ENCODE results near the gene PHC2. TPM values are rescaled to one million over a fixed set of nuclear protein-coding genes. Genes with fewer than 3 reads are reported as not detected.

PHC2 gene
- total RNA-seq, 1 donor from 2014 or later = 91.5 TPM

GRCh38 chr1:33339413-33339812 is 91.5 kb downstream of the PHC2 start:
- no peaks in the 10 kb centered on the region for H3K27me3 Mint-ChIP-seq (ENCODE audit: low read depth)
- H3K36me3 Mint-ChIP-seq (ENCODE audit: low read depth) = peaks cover 12% of the 10 kb centered on the region
- peaks cover 95% of the 10 kb centered on the region for H3K4me1 Mint-ChIP-seq (ENCODE audit: low read depth)
- TF ChIP-seq, protein P1, sequence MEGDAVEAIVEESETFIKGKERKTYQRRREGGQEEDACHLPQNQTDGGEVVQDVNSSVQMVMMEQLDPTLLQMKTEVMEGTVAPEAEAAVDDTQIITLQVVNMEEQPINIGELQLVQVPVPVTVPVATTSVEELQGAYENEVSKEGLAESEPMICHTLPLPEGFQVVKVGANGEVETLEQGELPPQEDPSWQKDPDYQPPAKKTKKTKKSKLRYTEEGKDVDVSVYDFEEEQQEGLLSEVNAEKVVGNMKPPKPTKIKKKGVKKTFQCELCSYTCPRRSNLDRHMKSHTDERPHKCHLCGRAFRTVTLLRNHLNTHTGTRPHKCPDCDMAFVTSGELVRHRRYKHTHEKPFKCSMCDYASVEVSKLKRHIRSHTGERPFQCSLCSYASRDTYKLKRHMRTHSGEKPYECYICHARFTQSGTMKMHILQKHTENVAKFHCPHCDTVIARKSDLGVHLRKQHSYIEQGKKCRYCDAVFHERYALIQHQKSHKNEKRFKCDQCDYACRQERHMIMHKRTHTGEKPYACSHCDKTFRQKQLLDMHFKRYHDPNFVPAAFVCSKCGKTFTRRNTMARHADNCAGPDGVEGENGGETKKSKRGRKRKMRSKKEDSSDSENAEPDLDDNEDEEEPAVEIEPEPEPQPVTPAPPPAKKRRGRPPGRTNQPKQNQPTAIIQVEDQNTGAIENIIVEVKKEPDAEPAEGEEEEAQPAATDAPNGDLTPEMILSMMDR (IDR thresholded peaks at IDR 0.05) = peak; percentile 46
- no peak overlapping the region for H3K4me3 Mint-ChIP-seq (ENCODE audit: unreplicated experiment)
- DNase-seq (ENCODE audit: low spot score) = no peak
- H3K27ac Mint-ChIP-seq (ENCODE audit: unreplicated experiment) = peak overlapping the region; percentile 81
- H3K9me3 Mint-ChIP-seq (ENCODE audit: low read depth) = no peaks in the 10 kb centered on the region

DNA sequence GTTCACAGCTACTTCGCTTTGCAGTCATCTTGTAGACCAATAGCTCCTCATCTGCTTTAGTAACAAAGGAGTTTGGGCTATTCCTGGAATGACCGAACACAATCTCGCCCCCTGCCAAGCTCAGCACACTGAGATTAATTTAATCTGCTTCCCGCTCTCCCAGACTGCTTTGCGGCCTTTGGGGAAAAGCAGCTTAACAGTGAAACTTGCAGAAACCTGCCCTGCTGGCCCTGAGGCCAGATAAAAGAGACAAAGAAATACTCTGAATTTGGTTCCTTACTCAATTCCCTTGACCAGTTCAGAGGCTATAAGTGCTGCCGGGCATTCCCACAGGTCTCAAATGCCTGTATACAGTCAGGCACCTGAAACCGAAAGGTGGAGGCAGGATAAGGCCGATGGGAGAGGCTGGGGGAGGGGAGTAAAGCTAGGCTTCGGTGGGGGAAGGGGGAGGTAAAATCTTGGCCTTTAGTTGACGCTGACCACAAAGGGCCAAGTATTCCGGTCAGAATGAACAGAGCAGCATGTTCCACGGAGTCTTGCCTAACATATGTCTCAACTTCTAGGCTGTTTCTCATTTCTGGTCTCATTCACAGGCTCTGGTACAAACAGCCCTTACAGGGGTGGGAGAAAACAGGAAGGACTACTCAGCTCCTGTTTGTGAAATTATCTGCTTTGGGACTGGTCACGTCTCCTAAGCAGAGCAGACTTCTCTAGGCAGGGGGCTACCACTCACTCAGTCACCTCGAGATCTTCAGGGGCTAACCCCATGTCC is 92.3 kb downstream of the PHC2 start:
- Mint-ChIP-seq H3K27me3 (ENCODE audit: low read depth) (no peaks in the 10 kb centered on the region), H3K4me1 (ENCODE audit: low read depth) (peaks cover 94% of the 10 kb centered on the region), H3K27ac (ENCODE audit: unreplicated experiment) (peak overlapping the region; percentile 81), H3K9me3 (ENCODE audit: low read depth) (no peaks in the 10 kb centered on the region), H3K4me3 (ENCODE audit: unreplicated experiment) (peak overlapping the region; percentile 51), H3K36me3 (ENCODE audit: low read depth) (peaks cover 16% of the 10 kb centered on the region)
- TF ChIP-seq, protein P1 (IDR thresholded peaks at IDR 0.05) = no peak
- no peak for DNase-seq (ENCODE audit: low spot score)

DNA sequence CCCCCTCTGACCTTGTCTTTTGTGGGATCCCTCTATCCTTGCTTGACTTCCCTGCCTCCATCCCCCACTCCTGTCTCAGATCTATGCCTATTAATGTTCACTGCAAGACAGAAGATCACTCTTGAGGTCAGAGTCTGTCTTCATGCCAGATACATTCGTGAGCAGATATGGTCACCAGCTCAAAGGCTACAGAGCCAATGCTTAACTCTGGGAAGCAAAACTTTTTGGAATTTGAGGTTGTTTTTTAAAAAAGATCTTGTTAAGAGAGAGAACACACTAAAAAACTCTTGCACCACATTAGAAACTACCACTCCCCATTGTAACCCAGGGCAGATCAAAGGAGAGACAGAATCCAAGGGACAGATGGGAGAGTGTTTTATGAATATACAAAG is 92.9 kb downstream of the PHC2 start:
- Mint-ChIP-seq H3K36me3 (ENCODE audit: low read depth) (peaks cover 19% of the 10 kb centered on the region), H3K4me1 (ENCODE audit: low read depth) (peaks cover 94% of the 10 kb centered on the region), H3K4me3 (ENCODE audit: unreplicated experiment) (no peak overlapping the region), H3K27me3 (ENCODE audit: low read depth) (no peaks in the 10 kb centered on the region), H3K9me3 (ENCODE audit: low read depth) (no peaks in the 10 kb centered on the region), H3K27ac (ENCODE audit: unreplicated experiment) (peak overlapping the region; percentile 81)
- no peak for DNase-seq (ENCODE audit: low spot score)
- TF ChIP-seq, protein P1 (IDR thresholded peaks at IDR 0.05) = no peak

GRCh38 chr1:33337441-33337840 is 93.5 kb downstream of the PHC2 start:
- H3K4me3 Mint-ChIP-seq (ENCODE audit: unreplicated experiment) = no peak overlapping the region
- peaks cover 22% of the 10 kb centered on the region for H3K36me3 Mint-ChIP-seq (ENCODE audit: low read depth)
- H3K27ac Mint-ChIP-seq (ENCODE audit: unreplicated experiment) = no peak overlapping the region
- no peaks in the 10 kb centered on the region for H3K9me3 Mint-ChIP-seq (ENCODE audit: low read depth)
- TF ChIP-seq, protein P1 (IDR thresholded peaks at IDR 0.05) = no peak
- no peak for DNase-seq (ENCODE audit: low spot score)
- H3K27me3 Mint-ChIP-seq (ENCODE audit: low read depth) = no peaks in the 10 kb centered on the region
- peaks cover 94% of the 10 kb centered on the region for H3K4me1 Mint-ChIP-seq (ENCODE audit: low read depth)

GRCh38 chr1:33336580-33336979 is 94.3 kb downstream of the PHC2 start:
- H3K36me3 Mint-ChIP-seq (ENCODE audit: low read depth) = peaks cover 24% of the 10 kb centered on the region
- TF ChIP-seq, protein P1 (IDR thresholded peaks at IDR 0.05) = no peak
- no peak overlapping the region for H3K4me3 Mint-ChIP-seq (ENCODE audit: unreplicated experiment)
- no peaks in the 10 kb centered on the region for H3K9me3 Mint-ChIP-seq (ENCODE audit: low read depth)
- DNase-seq (ENCODE audit: low spot score) = no peak
- H3K27me3 Mint-ChIP-seq (ENCODE audit: low read depth) = no peaks in the 10 kb centered on the region
- peak overlapping the region; percentile 79 for H3K27ac Mint-ChIP-seq (ENCODE audit: unreplicated experiment)
- peaks cover 94% of the 10 kb centered on the region for H3K4me1 Mint-ChIP-seq (ENCODE audit: low read depth)

Measured in chondrocyte (in vitro differentiated cells).